Measurements from ENCODE around the gene SEPTIN5. TPM values are rescaled to one million over a fixed set of nuclear protein-coding genes. Genes with fewer than 3 reads are reported as not detected.

The SEPTIN5 gene
- total RNA-seq, 1 donor from 2014 or later, result 7.3 TPM

GRCh38 chr22:19758896-19759426 is 44.7 kb downstream of the SEPTIN5 start:
- Histone ChIP-seq H3K9ac (ENCODE audit: low read length) (no peak overlapping the region), H3K36me3 (ENCODE audit: insufficient read depth, low read length) (no peaks in the 10 kb centered on the region), H4K20me1 (ENCODE audit: insufficient read depth, low read length) (peaks cover 26% of the 10 kb centered on the region), H2AFZ (ENCODE audit: low read depth, low read length) (no peak overlapping the region), H3K27ac (ENCODE audit: low read depth, low read length) (no peak overlapping the region), H3K79me2 (ENCODE audit: insufficient read depth, low read length) (no peaks in the 10 kb centered on the region), H3K9me3 (ENCODE audit: insufficient read depth, low read depth, low read length) (peaks cover 3% of the 10 kb centered on the region), H3K4me1 (ENCODE audit: insufficient read depth, low read length) (peaks cover 6% of the 10 kb centered on the region), H3K27me3 (ENCODE audit: insufficient read depth, low read length) (peaks cover 81% of the 10 kb centered on the region), H3K4me2 (ENCODE audit: low read length) (no peak overlapping the region), H3K4me3 (ENCODE audit: insufficient read depth, low read depth, low read length) (no peak overlapping the region)
- no peak for DNase-seq (ENCODE audit: low read depth)
- Mint-ChIP-seq H3K4me1 (ENCODE audit: low read depth, unreplicated experiment) (peaks cover 5% of the 10 kb centered on the region), H3K36me3 (ENCODE audit: low read depth, unreplicated experiment) (peaks cover 5% of the 10 kb centered on the region), H3K27ac (ENCODE audit: unreplicated experiment) (no peak overlapping the region), H3K9me3 (ENCODE audit: unreplicated experiment) (peaks cover 15% of the 10 kb centered on the region), H3K4me3 (ENCODE audit: unreplicated experiment) (no peak overlapping the region), H3K27me3 (ENCODE audit: low read depth, unreplicated experiment) (peaks cover 59% of the 10 kb centered on the region)
- FAIRE-seq, result no peak
- TF ChIP-seq EZH2 (IDR thresholded peaks at IDR 0.05; ENCODE audit: insufficient read depth, low read length), result no peak
- TF ChIP-seq, protein P1, sequence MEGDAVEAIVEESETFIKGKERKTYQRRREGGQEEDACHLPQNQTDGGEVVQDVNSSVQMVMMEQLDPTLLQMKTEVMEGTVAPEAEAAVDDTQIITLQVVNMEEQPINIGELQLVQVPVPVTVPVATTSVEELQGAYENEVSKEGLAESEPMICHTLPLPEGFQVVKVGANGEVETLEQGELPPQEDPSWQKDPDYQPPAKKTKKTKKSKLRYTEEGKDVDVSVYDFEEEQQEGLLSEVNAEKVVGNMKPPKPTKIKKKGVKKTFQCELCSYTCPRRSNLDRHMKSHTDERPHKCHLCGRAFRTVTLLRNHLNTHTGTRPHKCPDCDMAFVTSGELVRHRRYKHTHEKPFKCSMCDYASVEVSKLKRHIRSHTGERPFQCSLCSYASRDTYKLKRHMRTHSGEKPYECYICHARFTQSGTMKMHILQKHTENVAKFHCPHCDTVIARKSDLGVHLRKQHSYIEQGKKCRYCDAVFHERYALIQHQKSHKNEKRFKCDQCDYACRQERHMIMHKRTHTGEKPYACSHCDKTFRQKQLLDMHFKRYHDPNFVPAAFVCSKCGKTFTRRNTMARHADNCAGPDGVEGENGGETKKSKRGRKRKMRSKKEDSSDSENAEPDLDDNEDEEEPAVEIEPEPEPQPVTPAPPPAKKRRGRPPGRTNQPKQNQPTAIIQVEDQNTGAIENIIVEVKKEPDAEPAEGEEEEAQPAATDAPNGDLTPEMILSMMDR (IDR thresholded peaks at IDR 0.05; ENCODE audit: insufficient read depth, low read depth, low read length), result no peak

- Histone ChIP-seq H3K9ac (ENCODE audit: low read length) (no peak overlapping the region), H3K9me3 (ENCODE audit: insufficient read depth, low read depth, low read length) (peaks cover 3% of the 10 kb centered on the region), H3K4me3 (ENCODE audit: insufficient read depth, low read depth, low read length) (no peak overlapping the region), H3K4me2 (ENCODE audit: low read length) (peak overlapping the region; percentile 66), H3K36me3 (ENCODE audit: insufficient read depth, low read length) (no peaks in the 10 kb centered on the region), H3K4me1 (ENCODE audit: insufficient read depth, low read length) (peaks cover 6% of the 10 kb centered on the region), H2AFZ (ENCODE audit: low read depth, low read length) (no peak overlapping the region), H3K27me3 (ENCODE audit: insufficient read depth, low read length) (peaks cover 81% of the 10 kb centered on the region), H3K27ac (ENCODE audit: low read depth, low read length) (no peak overlapping the region), H4K20me1 (ENCODE audit: insufficient read depth, low read length) (peaks cover 26% of the 10 kb centered on the region), H3K79me2 (ENCODE audit: insufficient read depth, low read length) (no peaks in the 10 kb centered on the region)
- DNase-seq (ENCODE audit: low read depth) (no peak), FAIRE-seq (no peak)
- Mint-ChIP-seq H3K27me3 (ENCODE audit: low read depth, unreplicated experiment) (peaks cover 56% of the 10 kb centered on the region), H3K27ac (ENCODE audit: unreplicated experiment) (peak overlapping the region; percentile 91), H3K36me3 (ENCODE audit: low read depth, unreplicated experiment) (peaks cover 5% of the 10 kb centered on the region), H3K4me3 (ENCODE audit: unreplicated experiment) (peak overlapping the region; percentile 78), H3K4me1 (ENCODE audit: low read depth, unreplicated experiment) (peaks cover 5% of the 10 kb centered on the region), H3K9me3 (ENCODE audit: unreplicated experiment) (peaks cover 15% of the 10 kb centered on the region)
- TF ChIP-seq, protein P1 (IDR thresholded peaks at IDR 0.05; ENCODE audit: insufficient read depth, low read depth, low read length), result no peak
- peak; percentile 83 for TF ChIP-seq EZH2 (IDR thresholded peaks at IDR 0.05; ENCODE audit: insufficient read depth, low read length)
Observed at GRCh38 chr22:19759427-19760057, 45.2 kb downstream of the SEPTIN5 start.

Measured in astrocyte (in vitro differentiated cells and primary cell).